ENCODE measurements around the gene CCL3. TPM values are rescaled to one million over a fixed set of nuclear protein-coding genes. Genes with fewer than 3 reads are reported as not detected.
"Not testable (repeated sequence)": the region's sequence is repeated elsewhere in the genome, so short reads cannot be mapped to it uniquely, and the experiment has no call there.

Gene CCL3
- total and polyA plus RNA-seq, 2 experiments from 2014 or later, result not detected

GRCh38 chr17:36120221-36120620, 30.3 kb upstream of the CCL3 start:
- no peaks in the 10 kb centered on the region for H4K20me1 ChIP-seq (ENCODE audit: insufficient read depth)
- H3F3A ChIP-seq (ENCODE audit: insufficient read depth), result no peaks in the 10 kb centered on the region
- no peak overlapping the region for H3K4me3 ChIP-seq
- H3K4me1 ChIP-seq (ENCODE audit: insufficient read depth), result no peaks in the 10 kb centered on the region
- peaks cover 3% of the 10 kb centered on the region; the same call in 1 of the 2 replicates for H3K27me3 ChIP-seq (replicated peaks; ENCODE audit: insufficient read depth)
- no peaks in the 10 kb centered on the region for H3K36me3 ChIP-seq (ENCODE audit: low read depth)
- TF ChIP-seq EZH2 (IDR thresholded peaks at IDR 0.05; ENCODE audit: insufficient read depth, poor library complexity, severe bottlenecking), result no peak
- no peak for TF ChIP-seq EZH2phosphoT487 (IDR thresholded peaks at IDR 0.05; ENCODE audit: insufficient read depth, low read depth)
- H3K9ac ChIP-seq, result no peak overlapping the region
- no peaks in the 10 kb centered on the region for H3K79me2 ChIP-seq (ENCODE audit: insufficient read depth)
- H3K4me2 ChIP-seq (ENCODE audit: unreplicated experiment), result no peak overlapping the region
- H2AFZ ChIP-seq, result no peak overlapping the region
- no peaks in the 10 kb centered on the region for H3K9me2 ChIP-seq (ENCODE audit: insufficient read depth)
- no peaks in the 10 kb centered on the region for H3K9me3 ChIP-seq (ENCODE audit: low read depth)
- 52 to 58% methylated on average over 3 of the region's 3 CpGs for WGBS, 2 experiments (ENCODE audit: low coverage in 1 of 2, low lambda C conversion rate in 2 of 2, missing lambda C conversion rate in 2 of 2)
- H3K27ac ChIP-seq, result no peak overlapping the region
- DNase-seq, result no peak
- in situ Hi-C loops (cut with MboI), result no loop called here

- in situ Hi-C loops (cut with MboI), result no loop called here
- H2AFZ ChIP-seq, result no peak overlapping the region
- H3K4me3 ChIP-seq, result no peak overlapping the region
- no peaks in the 10 kb centered on the region for H3K79me2 ChIP-seq (ENCODE audit: insufficient read depth)
- no peaks in the 10 kb centered on the region for H3K9me2 ChIP-seq (ENCODE audit: insufficient read depth)
- H4K20me1 ChIP-seq (ENCODE audit: insufficient read depth), result no peaks in the 10 kb centered on the region
- H3F3A ChIP-seq (ENCODE audit: insufficient read depth), result no peaks in the 10 kb centered on the region
- H3K27me3 ChIP-seq (replicated peaks; ENCODE audit: insufficient read depth), result peaks cover 3% of the 10 kb centered on the region; the same call in 1 of the 2 replicates
- no peak overlapping the region for H3K9ac ChIP-seq
- no peak overlapping the region for H3K4me2 ChIP-seq (ENCODE audit: unreplicated experiment)
- H3K27ac ChIP-seq, result no peak overlapping the region
- WGBS, 2 experiments (ENCODE audit: low coverage in 1 of 2, low lambda C conversion rate in 2 of 2, missing lambda C conversion rate in 2 of 2), result 36 to 37% methylated on average over 12 of the region's 12 CpGs
- no peaks in the 10 kb centered on the region for H3K4me1 ChIP-seq (ENCODE audit: insufficient read depth)
- DNase-seq, result no peak
- TF ChIP-seq EZH2 (IDR thresholded peaks at IDR 0.05; ENCODE audit: insufficient read depth, poor library complexity, severe bottlenecking) (no peak), EZH2phosphoT487 (IDR thresholded peaks at IDR 0.05; ENCODE audit: insufficient read depth, low read depth) (no peak)
- H3K9me3 ChIP-seq (ENCODE audit: low read depth), result no peaks in the 10 kb centered on the region
- no peaks in the 10 kb centered on the region for H3K36me3 ChIP-seq (ENCODE audit: low read depth)
These were observed 28.8 kb upstream of the CCL3 start for GRCh38 chr17:36118477-36119353.

GRCh38 chr17:36117505-36118382, 27.8 kb upstream of the CCL3 start:
- in situ Hi-C loops (cut with MboI), result no loop called here
- TF ChIP-seq EZH2 (IDR thresholded peaks at IDR 0.05; ENCODE audit: insufficient read depth, poor library complexity, severe bottlenecking) (no peak), EZH2phosphoT487 (IDR thresholded peaks at IDR 0.05; ENCODE audit: insufficient read depth, low read depth) (no peak)
- Histone ChIP-seq H3K4me1 (ENCODE audit: insufficient read depth) (no peaks in the 10 kb centered on the region), H3K36me3 (ENCODE audit: low read depth) (no peaks in the 10 kb centered on the region), H3F3A (ENCODE audit: insufficient read depth) (no peaks in the 10 kb centered on the region), H3K27ac (no peak overlapping the region), H3K9ac (no peak overlapping the region), H3K79me2 (ENCODE audit: insufficient read depth) (no peaks in the 10 kb centered on the region), H3K4me3 (no peak overlapping the region), H3K9me3 (ENCODE audit: low read depth) (no peaks in the 10 kb centered on the region), H4K20me1 (ENCODE audit: insufficient read depth) (no peaks in the 10 kb centered on the region), H2AFZ (no peak overlapping the region), H3K4me2 (ENCODE audit: unreplicated experiment) (no peak overlapping the region), H3K9me2 (ENCODE audit: insufficient read depth) (no peaks in the 10 kb centered on the region), H3K27me3 (replicated peaks; ENCODE audit: insufficient read depth) (peaks cover 3% of the 10 kb centered on the region; the same call in 1 of the 2 replicates)
- DNase-seq, result no peak
- WGBS, 2 experiments (ENCODE audit: low coverage in 1 of 2, low lambda C conversion rate in 2 of 2, missing lambda C conversion rate in 2 of 2), result 0 to 2% methylated on average over 5 of the region's 5 CpGs

- H3K27me3 ChIP-seq (replicated peaks; ENCODE audit: insufficient read depth); H3K9me3 ChIP-seq (ENCODE audit: low read depth); H4K20me1 ChIP-seq (ENCODE audit: insufficient read depth); H3K4me1 ChIP-seq (ENCODE audit: insufficient read depth); H3F3A ChIP-seq (ENCODE audit: insufficient read depth); H3K79me2 ChIP-seq (ENCODE audit: insufficient read depth); H3K9ac ChIP-seq; H3K27ac ChIP-seq; H3K4me2 ChIP-seq (ENCODE audit: unreplicated experiment); H3K4me3 ChIP-seq; H2AFZ ChIP-seq; H3K9me2 ChIP-seq (ENCODE audit: insufficient read depth); DNase-seq; in situ Hi-C loops (cut with MboI); H3K36me3 ChIP-seq (ENCODE audit: low read depth): not testable (repeated sequence)
These were observed 25.7 kb upstream of the CCL3 start for GRCh38 chr17:36115649-36115977.

- in situ Hi-C loops (cut with MboI), result not testable (repeated sequence)
- WGBS, 2 experiments (ENCODE audit: low coverage in 1 of 2, low lambda C conversion rate in 2 of 2, missing lambda C conversion rate in 2 of 2), result 29 to 31% methylated on average over 5 of the region's 5 CpGs
These were observed 25.2 kb upstream of the CCL3 start for GRCh38 chr17:36114971-36115648.

GRCh38 chr17:36113131-36113530, 23.2 kb upstream of the CCL3 start:
- DNase-seq; H3K36me3 ChIP-seq (ENCODE audit: low read depth); H4K20me1 ChIP-seq (ENCODE audit: insufficient read depth); H3K27ac ChIP-seq; H3K9me2 ChIP-seq (ENCODE audit: insufficient read depth); H3K9ac ChIP-seq; H3K4me3 ChIP-seq; H2AFZ ChIP-seq; H3K79me2 ChIP-seq (ENCODE audit: insufficient read depth); H3F3A ChIP-seq (ENCODE audit: insufficient read depth); H3K9me3 ChIP-seq (ENCODE audit: low read depth); in situ Hi-C loops (cut with MboI); H3K4me2 ChIP-seq (ENCODE audit: unreplicated experiment); H3K4me1 ChIP-seq (ENCODE audit: insufficient read depth); H3K27me3 ChIP-seq (replicated peaks; ENCODE audit: insufficient read depth): not testable (repeated sequence)
- 25% methylated on average over 1 of the region's 1 CpG for WGBS, 2 experiments (ENCODE audit: low coverage in 1 of 2, low lambda C conversion rate in 2 of 2, missing lambda C conversion rate in 2 of 2)

More at GRCh38 chr17:36114971-36115648, 25.2 kb upstream of the CCL3 start:
- H2AFZ ChIP-seq; H3F3A ChIP-seq (ENCODE audit: insufficient read depth); H3K4me1 ChIP-seq (ENCODE audit: insufficient read depth); H3K9me2 ChIP-seq (ENCODE audit: insufficient read depth); H3K27me3 ChIP-seq (replicated peaks; ENCODE audit: insufficient read depth); H3K79me2 ChIP-seq (ENCODE audit: insufficient read depth); H3K4me3 ChIP-seq; H3K4me2 ChIP-seq (ENCODE audit: unreplicated experiment); H3K9me3 ChIP-seq (ENCODE audit: low read depth); H3K27ac ChIP-seq; H3K36me3 ChIP-seq (ENCODE audit: low read depth); H4K20me1 ChIP-seq (ENCODE audit: insufficient read depth); H3K9ac ChIP-seq; DNase-seq: not testable (repeated sequence)
